HFF-Myc (cell line): ENCODE data around the gene PYGM.

Experiments
- DNase-seq: peaks from one replicate; pipeline ENCODE4 v3.0.0-alpha.2; 2011; ENCODE audit warnings: low read depth; ENCODE audit errors: extremely low read depth
- H3K4me3 ChIP-seq: replicated peaks from 2 replicates; pipeline ENCODE4 v1.5.1; 2011; ENCODE audit warnings: low read depth, mild to moderate bottlenecking, control low read depth, low read length
- CTCF ChIP-seq: IDR thresholded peaks from 2 replicates; pipeline ENCODE4 v1.5.1; 2012; ENCODE audit warnings: mild to moderate bottlenecking, low read depth, low read length, control low read depth; ENCODE audit errors: missing control alignments

Gene PYGM

GRCh38 chr11:64698427-64698826 is 61.3 kb downstream of the PYGM start:
- no peak overlapping the region for H3K4me3 ChIP-seq
- no peak for DNase-seq
- TF ChIP-seq CTCF, result no peak

- H3K4me3 ChIP-seq, result no peak overlapping the region
Observed at GRCh38 chr11:64697663-64698375, 62.0 kb downstream of the PYGM start.

More at GRCh38 chr11:64697663-64698375, 62.0 kb downstream of the PYGM start:
- TF ChIP-seq CTCF, result no peak
- DNase-seq, result no peak
